ENCODE measurements around the gene WFIKKN1. TPM values are rescaled to one million over a fixed set of nuclear protein-coding genes. Genes with fewer than 3 reads are reported as not detected.

The WFIKKN1 gene
- total RNA-seq, 6 experiments from 2014 or later, result 0.02 to 0.14 TPM; not detected in 4

DNA sequence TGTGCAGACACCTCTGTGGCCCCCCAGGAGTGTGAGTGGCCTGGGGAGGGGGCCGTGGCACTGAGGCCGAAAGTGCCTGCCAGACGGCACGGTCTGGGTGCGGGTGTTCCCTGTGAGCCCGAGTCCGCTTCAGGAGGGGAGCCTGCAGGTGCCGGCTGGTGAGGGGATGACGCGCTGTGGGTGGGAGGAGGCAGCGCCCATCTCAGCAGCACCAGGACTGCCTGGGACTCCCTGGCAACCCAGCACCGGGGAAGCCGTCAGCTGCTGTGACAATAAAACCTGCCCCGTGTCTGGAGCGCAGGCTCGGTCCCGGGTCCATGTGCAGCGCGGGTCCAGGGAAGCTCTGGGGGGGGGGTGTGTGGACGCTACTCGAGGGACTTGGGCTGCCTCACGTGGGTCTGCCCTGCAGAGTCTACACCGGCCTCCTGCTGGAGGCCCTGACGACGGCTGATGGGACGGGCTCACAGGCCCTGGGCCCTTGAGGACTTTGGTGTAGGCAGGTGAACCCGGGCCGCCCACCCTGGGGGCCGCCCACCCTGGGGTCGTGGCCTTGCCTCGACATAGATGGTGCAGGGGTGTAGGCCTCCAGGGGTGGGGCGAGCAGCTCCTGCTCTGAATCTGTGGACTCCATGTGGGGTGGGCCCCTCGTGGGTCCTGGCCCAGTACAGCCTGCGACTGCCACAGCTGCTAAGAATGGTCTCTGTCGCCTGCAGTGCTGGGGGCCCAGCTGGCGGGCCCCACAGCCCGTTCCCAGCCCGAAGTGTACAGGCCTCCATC lies 46.8 kb upstream of the WFIKKN1 start:
- H3K36me3 Mint-ChIP-seq (ENCODE audit: low read depth), result peaks cover 4% of the 10 kb centered on the region; the same call in 1 of the 2 replicates
- H3K27ac Mint-ChIP-seq, result no peak overlapping the region
- no peaks in the 10 kb centered on the region for H3K9me3 Mint-ChIP-seq
- TF ChIP-seq, protein P1, sequence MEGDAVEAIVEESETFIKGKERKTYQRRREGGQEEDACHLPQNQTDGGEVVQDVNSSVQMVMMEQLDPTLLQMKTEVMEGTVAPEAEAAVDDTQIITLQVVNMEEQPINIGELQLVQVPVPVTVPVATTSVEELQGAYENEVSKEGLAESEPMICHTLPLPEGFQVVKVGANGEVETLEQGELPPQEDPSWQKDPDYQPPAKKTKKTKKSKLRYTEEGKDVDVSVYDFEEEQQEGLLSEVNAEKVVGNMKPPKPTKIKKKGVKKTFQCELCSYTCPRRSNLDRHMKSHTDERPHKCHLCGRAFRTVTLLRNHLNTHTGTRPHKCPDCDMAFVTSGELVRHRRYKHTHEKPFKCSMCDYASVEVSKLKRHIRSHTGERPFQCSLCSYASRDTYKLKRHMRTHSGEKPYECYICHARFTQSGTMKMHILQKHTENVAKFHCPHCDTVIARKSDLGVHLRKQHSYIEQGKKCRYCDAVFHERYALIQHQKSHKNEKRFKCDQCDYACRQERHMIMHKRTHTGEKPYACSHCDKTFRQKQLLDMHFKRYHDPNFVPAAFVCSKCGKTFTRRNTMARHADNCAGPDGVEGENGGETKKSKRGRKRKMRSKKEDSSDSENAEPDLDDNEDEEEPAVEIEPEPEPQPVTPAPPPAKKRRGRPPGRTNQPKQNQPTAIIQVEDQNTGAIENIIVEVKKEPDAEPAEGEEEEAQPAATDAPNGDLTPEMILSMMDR (IDR thresholded peaks at IDR 0.05), result no peak
- no peak overlapping the region for H3K4me3 Mint-ChIP-seq
- H3K27me3 Mint-ChIP-seq (ENCODE audit: insufficient read depth), result peaks cover 4% of the 10 kb centered on the region
- H3K4me1 Mint-ChIP-seq (ENCODE audit: low read depth), result peaks cover 18% of the 10 kb centered on the region
- DNase-seq, result no peak

DNA sequence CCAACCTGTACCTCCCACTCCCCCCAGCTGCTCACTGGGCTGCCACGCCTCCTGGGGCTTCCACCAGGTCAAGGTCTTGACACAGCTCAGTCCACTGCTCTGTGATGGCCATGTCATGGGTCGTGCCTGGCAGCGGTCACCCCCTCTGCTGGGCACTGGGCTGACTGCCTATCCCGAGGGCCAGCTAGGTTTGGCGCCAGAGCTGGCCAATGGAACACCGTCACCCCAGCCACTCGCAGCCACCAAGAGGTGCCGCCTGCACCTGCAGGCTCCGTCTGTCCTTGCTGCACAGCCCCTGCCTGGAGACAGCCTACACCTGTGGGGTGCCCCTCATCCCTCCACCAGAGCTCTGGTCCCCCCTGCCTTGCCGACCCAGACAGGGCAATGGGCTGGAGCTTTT lies 45.4 kb upstream of the WFIKKN1 start:
- Mint-ChIP-seq H3K9me3 (no peaks in the 10 kb centered on the region), H3K4me3 (no peak overlapping the region), H3K4me1 (ENCODE audit: low read depth) (peaks cover 18% of the 10 kb centered on the region), H3K27me3 (ENCODE audit: insufficient read depth) (peaks cover 9% of the 10 kb centered on the region), H3K27ac (no peak overlapping the region), H3K36me3 (ENCODE audit: low read depth) (peaks cover 4% of the 10 kb centered on the region; the same call in 1 of the 2 replicates)
- DNase-seq, result no peak
- TF ChIP-seq, protein P1 (IDR thresholded peaks at IDR 0.05), result 0 out of 2 replicates have a peak, but pooled peaks have one; percentile 17

DNA sequence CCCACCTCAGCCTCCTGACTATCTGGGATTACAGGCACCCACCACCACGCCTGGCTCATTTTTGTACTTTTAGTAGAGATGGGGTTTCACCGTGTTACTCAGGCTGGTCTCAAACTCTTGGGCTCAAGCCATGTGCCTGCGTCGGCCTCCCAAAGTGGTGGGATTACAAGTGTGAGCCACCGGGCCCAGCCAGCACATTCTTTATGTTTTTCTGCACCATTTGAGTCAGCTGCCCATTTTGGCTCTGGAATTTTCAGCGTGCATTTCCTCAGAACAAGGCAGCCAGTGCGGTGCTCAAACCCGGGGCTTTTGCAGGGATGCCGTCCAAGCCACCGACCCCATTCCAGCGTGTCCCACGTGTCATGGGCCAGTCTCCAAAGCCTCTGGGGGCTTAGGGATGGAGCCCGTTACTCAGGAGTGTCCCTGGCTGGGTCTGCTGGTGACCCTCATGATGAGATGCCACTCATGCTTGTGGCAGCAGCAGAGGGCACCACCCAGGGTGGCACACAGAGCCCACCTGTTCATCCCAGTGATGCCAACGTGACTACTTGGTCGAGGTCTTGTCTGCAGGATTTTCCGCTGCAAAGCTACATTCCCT lies 44.6 kb upstream of the WFIKKN1 start:
- TF ChIP-seq, protein P1 (IDR thresholded peaks at IDR 0.05), result no peak
- Mint-ChIP-seq H3K27me3 (ENCODE audit: insufficient read depth) (peaks cover 9% of the 10 kb centered on the region), H3K9me3 (no peaks in the 10 kb centered on the region), H3K4me1 (ENCODE audit: low read depth) (peaks cover 26% of the 10 kb centered on the region), H3K27ac (peak overlapping the region; percentile 38; the same call in 1 of the 2 replicates), H3K36me3 (ENCODE audit: low read depth) (peaks cover 4% of the 10 kb centered on the region; the same call in 1 of the 2 replicates), H3K4me3 (no peak overlapping the region)
- DNase-seq, result no peak

DNA sequence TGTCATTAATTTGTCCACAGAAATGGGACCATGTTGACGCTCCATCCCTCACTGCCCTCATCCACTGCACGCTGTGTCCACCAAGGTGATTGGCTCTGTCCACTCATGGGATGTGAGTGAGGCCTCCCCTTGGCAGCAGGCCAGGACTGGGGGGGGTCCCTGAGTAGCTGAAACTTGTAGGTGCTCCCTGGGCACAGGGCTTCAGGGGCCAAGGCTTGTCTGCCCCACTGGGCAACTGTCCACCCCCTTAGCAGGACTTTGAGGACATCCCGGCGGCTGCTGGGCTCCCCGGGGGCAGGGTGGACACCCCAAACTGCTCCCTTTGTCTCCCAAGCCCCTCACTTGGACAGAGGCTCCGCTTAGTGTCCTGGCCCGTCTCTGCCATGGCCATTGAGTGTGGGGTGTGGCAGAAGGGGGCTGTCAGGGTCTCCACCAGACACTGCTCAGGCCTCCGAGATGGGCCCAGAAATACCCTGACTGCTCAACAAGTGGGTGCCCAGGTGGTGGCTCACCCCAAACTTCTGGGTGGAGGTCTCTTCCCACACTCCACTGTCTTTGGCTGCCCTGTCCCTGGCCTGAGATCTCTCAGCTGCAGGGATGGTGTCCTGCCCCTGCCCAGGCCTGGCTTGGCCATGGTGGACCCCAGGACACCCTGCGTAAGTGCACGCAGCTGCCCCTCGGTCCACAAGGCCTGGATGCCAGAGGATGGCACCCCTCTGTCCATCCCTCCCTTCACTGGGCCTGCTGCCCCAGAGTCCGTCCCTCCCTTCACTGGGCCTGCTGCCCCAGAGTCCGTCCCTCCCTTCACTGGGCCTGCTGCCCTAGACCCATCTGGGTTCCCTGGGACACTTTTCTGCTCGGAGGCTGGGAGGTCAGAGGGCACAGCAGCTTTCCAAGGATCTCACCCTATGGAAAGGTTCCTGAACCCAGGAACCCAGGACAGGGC lies 43.9 kb upstream of the WFIKKN1 start:
- Mint-ChIP-seq H3K9me3 (no peaks in the 10 kb centered on the region), H3K4me1 (ENCODE audit: low read depth) (peaks cover 33% of the 10 kb centered on the region), H3K4me3 (peak overlapping the region; percentile 95), H3K27ac (peak overlapping the region; percentile 97), H3K27me3 (ENCODE audit: insufficient read depth) (peaks cover 9% of the 10 kb centered on the region), H3K36me3 (ENCODE audit: low read depth) (peaks cover 4% of the 10 kb centered on the region; the same call in 1 of the 2 replicates)
- no peak for DNase-seq
- TF ChIP-seq, protein P1 (IDR thresholded peaks at IDR 0.05), result no peak

DNA sequence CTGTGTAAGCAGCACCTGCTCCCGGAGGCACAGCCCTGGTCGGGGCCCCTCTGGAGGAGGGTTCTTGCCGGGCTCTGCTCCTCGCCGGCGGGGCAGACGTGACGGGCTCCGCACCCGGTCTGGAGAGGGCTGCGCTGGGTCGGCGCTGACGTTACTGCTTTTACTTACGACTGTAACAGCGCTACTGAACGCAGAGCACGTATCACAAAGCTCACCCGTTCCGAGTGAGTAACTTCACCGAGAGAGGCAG lies 42.2 kb upstream of the WFIKKN1 start:
- TF ChIP-seq, protein P1 (IDR thresholded peaks at IDR 0.05), result no peak
- DNase-seq, result peak; percentile 59
- peaks cover 4% of the 10 kb centered on the region; the same call in 1 of the 2 replicates for H3K36me3 Mint-ChIP-seq (ENCODE audit: low read depth)
- H3K9me3 Mint-ChIP-seq, result no peaks in the 10 kb centered on the region
- H3K27me3 Mint-ChIP-seq (ENCODE audit: insufficient read depth), result peaks cover 9% of the 10 kb centered on the region
- peaks cover 37% of the 10 kb centered on the region for H3K4me1 Mint-ChIP-seq (ENCODE audit: low read depth)
- H3K4me3 Mint-ChIP-seq, result peak overlapping the region; percentile 95
- peak overlapping the region; percentile 97 for H3K27ac Mint-ChIP-seq
